NT2/D1 (cell line): ENCODE results near the gene TJAP1.

Experiments used
- YY1 ChIP-seq: IDR thresholded peaks from 2 replicates; pipeline ENCODE4 v1.6.1; 2011; ENCODE audit not compliant: insufficient read length, insufficient read depth
- ZNF274 ChIP-seq: IDR thresholded peaks from 2 replicates; pipeline ENCODE4 v1.6.1; 2011; ENCODE audit warnings: mild to moderate bottlenecking, low read depth, low read length

GRCh38 chr6:43509984-43510826 lies 32.8 kb downstream of the TJAP1 start, which contains the start of gene LRRC73:
- no peak for TF ChIP-seq ZNF274
- TF ChIP-seq YY1 = no peak
